Panc1 (cell line): ENCODE results near the gene WDR7.

Experiments used
- CTCF ChIP-seq: fragments of 450-650 bp; IDR thresholded peaks from 2 replicates; pipeline ENCODE4 v1.5.1; 2017; ENCODE audit warnings: mild to moderate bottlenecking
- SIN3A ChIP-seq: IDR thresholded peaks from 2 replicates; pipeline ENCODE4 v1.6.1; 2012; ENCODE audit warnings: low read depth, mild to moderate bottlenecking, low read length, moderate library complexity, borderline replicate concordance; ENCODE audit not compliant: insufficient read depth

GRCh38 chr18:56987236-56987635 lies 336.1 kb downstream of the WDR7 start:
- no peak for TF ChIP-seq CTCF
- TF ChIP-seq SIN3A = no peak
